ENCODE measurements around the gene MAN1C1.

Gene MAN1C1

GRCh38 chr1:25817840-25818501 is 201.4 kb downstream of the MAN1C1 start:
- peak; percentile 35 for DNase-seq (ENCODE audit: low spot score)

DNA sequence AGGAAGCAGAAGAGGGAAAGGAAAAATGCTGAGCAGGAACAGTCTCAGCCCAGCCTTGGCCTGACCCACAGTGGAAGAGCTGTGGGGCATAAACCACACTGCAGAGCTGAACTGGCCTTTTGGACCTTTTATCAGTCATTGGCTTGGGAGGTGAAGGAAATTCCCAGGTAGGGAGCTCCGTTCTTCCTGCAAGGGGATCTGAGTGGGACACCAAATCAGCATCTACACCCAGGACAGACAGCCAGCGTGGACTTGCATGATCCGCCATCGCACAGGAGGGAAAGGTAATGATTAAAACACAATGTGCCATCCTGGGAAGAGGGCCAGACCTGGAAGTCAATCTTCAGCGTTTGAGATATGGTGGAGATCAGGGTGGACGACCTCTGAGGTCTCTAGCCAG is 202.0 kb downstream of the MAN1C1 start:
- no peak for DNase-seq (ENCODE audit: low spot score)

- peak; percentile 91 for DNase-seq (ENCODE audit: low spot score)
These were observed 203.1 kb downstream of the MAN1C1 start, which contains the start of gene MTFR1L for GRCh38 chr1:25819491-25820246. Gene MTFR1L, plus strand, starts transcription at chr1:25819954. Its CDS starts 3,151 bp downstream, at chr1:25823105.

GRCh38 chr1:25820247-25821111 is 203.9 kb downstream of the MAN1C1 start:
- peak; percentile 57 for DNase-seq (ENCODE audit: low spot score)

- DNase-seq (ENCODE audit: low spot score): no peak
These were observed 204.5 kb downstream of the MAN1C1 start for GRCh38 chr1:25821112-25821476.

GRCh38 chr1:25821630-25822091 is 205.1 kb downstream of the MAN1C1 start:
- DNase-seq (ENCODE audit: low spot score): no peak

GRCh38 chr1:25825605-25826004 is 209.0 kb downstream of the MAN1C1 start:
- no peak for DNase-seq (ENCODE audit: low spot score)

DNA sequence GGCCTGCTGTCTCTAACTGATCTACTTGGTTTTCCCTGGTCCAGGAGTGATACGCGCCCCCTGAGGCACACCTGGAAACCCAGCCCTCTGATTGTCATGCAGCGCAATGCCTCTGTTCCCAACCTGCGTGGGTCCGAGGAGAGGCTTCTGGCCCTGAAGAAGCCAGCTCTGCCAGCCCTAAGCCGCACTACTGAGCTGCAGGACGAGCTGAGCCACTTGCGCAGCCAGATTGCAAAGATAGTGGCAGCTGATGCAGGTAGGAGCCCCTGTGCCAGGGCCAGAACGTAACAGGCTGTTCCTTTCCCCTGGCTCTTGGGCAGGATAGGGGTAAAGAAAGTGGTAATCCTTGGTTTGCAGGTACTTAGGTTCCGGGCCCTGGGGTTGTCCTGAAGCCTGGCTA is 210.0 kb downstream of the MAN1C1 start:
- no peak for DNase-seq (ENCODE audit: low spot score)

GRCh38 chr1:25828491-25828890 is 211.9 kb downstream of the MAN1C1 start:
- no peak for DNase-seq (ENCODE audit: low spot score)

GRCh38 chr1:25829046-25829445 is 212.5 kb downstream of the MAN1C1 start:
- DNase-seq (ENCODE audit: low spot score): no peak

DNA sequence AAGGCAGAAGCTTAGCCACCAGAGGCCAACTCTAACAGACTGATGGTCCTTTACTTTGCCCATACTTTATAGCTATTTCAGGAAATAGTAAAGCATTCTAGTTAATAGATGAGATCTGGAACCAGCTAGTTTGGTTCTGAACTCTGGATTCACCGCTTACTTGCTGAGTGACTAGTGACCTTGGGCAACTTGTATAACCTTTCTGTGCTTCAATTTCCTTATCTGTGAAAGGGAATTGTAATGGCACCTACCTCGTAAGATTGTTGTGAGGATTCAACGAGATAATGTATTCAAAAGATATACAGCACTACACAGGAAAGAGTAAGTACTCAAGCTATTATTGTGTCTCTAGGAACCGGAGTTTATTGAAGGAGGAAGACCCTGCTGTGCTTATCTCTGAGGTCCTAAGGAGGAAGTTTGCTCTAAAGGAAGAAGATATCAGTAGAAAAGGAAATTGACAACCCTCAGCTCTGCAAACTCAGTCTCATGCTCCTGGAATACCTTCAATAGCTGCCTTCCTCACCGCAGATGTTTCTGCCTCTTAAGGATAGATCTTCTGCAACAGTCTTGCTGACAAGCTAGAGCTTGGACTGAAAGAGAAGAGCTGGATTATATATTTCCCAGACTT is 215.1 kb downstream of the MAN1C1 start:
- DNase-seq (ENCODE audit: low spot score): no peak

DNA sequence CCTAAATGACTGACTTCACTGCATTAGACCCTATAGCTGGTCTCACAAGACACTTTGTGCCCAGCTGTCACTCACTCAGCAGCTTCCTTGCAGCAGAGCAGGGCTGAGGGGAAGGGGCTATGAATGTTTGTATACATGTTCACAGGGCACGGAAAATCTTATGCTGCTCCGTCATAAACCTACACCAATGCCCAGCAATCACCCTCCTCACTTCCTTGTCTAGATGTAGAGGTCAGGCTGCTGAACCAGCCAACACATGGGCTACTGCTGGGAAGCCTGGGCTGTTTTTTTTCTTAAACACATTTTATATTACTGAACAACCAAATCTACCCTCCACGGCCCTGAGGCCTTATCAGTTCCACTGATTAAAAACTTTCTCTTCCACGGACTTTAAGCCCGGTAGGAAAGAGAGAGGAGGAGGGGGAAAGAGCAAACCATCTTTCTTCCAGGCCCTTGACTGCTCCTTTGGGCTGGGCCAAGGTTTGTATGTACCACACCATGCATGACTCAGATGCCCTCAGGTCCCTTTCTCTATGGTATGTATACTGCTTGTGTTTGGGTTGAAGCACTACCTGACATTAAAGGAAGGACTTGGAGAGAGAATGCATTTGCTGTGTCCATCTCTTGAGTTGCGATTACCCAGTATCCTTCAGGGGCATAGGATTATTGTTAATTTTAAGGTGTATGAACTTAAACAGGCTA is 215.9 kb downstream of the MAN1C1 start:
- no peak for DNase-seq (ENCODE audit: low spot score)

- DNase-seq (ENCODE audit: low spot score): no peak
These were observed 216.6 kb downstream of the MAN1C1 start for GRCh38 chr1:25833158-25833557.

Data from LoVo (cell line).